OCI-LY7 (cell line): Measurements from ENCODE around the gene SHTN1. TPM values are rescaled to one million over a fixed set of nuclear protein-coding genes. Genes with fewer than 3 reads are reported as not detected.

Experiments used
- BruUV-seq: library from RNA; stranded (reverse); fragments of 400-500 nt; replicated peaks from 2 replicates; lab custom pipeline; 2021; lab: Mats Ljungman, UMichigan
- CTCF ChIA-PET: fragments of 300-600 bp; sonication (Branson Sonifier 250); formaldehyde crosslinking; loops from one replicate; lab custom pipeline; 2022; ENCODE audit warnings: antibody characterized with exemption; ENCODE audit not compliant: unreplicated experiment; lab: Charles Lee
- POLR2A ChIA-PET: fragments of 300-600 bp; sonication (Branson Sonifier 250); formaldehyde crosslinking; loops from one replicate; lab custom pipeline; 2022; ENCODE audit warnings: antibody characterized with exemption; lab: Charles Lee
- DNase-seq: peaks from one replicate; pipeline ENCODE4 v3.0.0-alpha.2; 2015; ENCODE audit warnings: low spot score
- H2AFZ ChIP-seq: fragments of 200-600 bp; sonication (generic), shearing (Covaris generic); 2 replicates; pipeline ENCODE4 v1.6.1; 2014; ENCODE audit warnings: mild to moderate bottlenecking, antibody characterized with exemption, low read length, moderate library complexity
- H3K27ac ChIP-seq: fragments of 200-600 bp; sonication (generic); 2 replicates; pipeline ENCODE4 v1.5.1; 2014; ENCODE audit warnings: mixed run types, low read depth, mild to moderate bottlenecking, moderate library complexity, low read length, inconsistent platforms; ENCODE audit not compliant: poor library complexity, severe bottlenecking
- H3K36me3 ChIP-seq: fragments of 200-600 bp; sonication (generic); 2 replicates; pipeline ENCODE4 v1.6.1; 2014; ENCODE audit warnings: mild to moderate bottlenecking, antibody characterized with exemption, low read length, moderate library complexity, mixed read lengths; ENCODE audit not compliant: insufficient read depth
- H3K4me1 ChIP-seq: fragments of 200-600 bp; sonication (generic); 2 replicates; pipeline ENCODE4 v1.5.1; 2014; ENCODE audit warnings: mild to moderate bottlenecking, low read length; ENCODE audit not compliant: insufficient read depth, poor library complexity, severe bottlenecking
- H3K4me2 ChIP-seq: fragments of 200-600 bp; sonication (generic); 2 replicates; pipeline ENCODE4 v1.6.1; 2014; ENCODE audit warnings: mild to moderate bottlenecking, low read length
- H3K4me3 ChIP-seq: fragments of 200-600 bp; sonication (generic); 2 replicates; pipeline ENCODE4 v1.5.1; 2014; ENCODE audit warnings: mild to moderate bottlenecking, low read depth, low read length; ENCODE audit not compliant: poor library complexity, severe bottlenecking
- H3K79me2 ChIP-seq: fragments of 200-600 bp; sonication (generic); 2 replicates; pipeline ENCODE4 v1.6.1; 2016; ENCODE audit warnings: low read depth, mild to moderate bottlenecking, low read length, moderate library complexity, mixed read lengths; ENCODE audit not compliant: insufficient read depth
- H3K9me2 ChIP-seq: fragments of 200-600 bp; sonication (generic); 2 replicates; pipeline ENCODE4 v1.6.1; 2016; ENCODE audit warnings: mild to moderate bottlenecking, low read length, mixed read lengths; ENCODE audit not compliant: insufficient read depth
- H3K9me3 ChIP-seq: fragments of 200-600 bp; sonication (generic); 2 replicates; pipeline ENCODE4 v1.6.1; 2014; ENCODE audit warnings: mild to moderate bottlenecking, mixed run types, low read length, mixed read lengths
- H4K20me1 ChIP-seq: fragments of 200-600 bp; sonication (generic); 2 replicates; pipeline ENCODE4 v1.6.1; 2014; ENCODE audit warnings: mild to moderate bottlenecking, antibody characterized with exemption, low read length, moderate library complexity, mixed read lengths; ENCODE audit not compliant: insufficient read depth
- CTCF ChIP-seq: fragments of 200-600 bp; sonication (generic); conservative IDR thresholded peaks from 2 replicates; pipeline ENCODE4 v1.5.1; 2014; ENCODE audit warnings: mild to moderate bottlenecking, antibody characterized with exemption, low read length, moderate library complexity, mixed read lengths
- EZH2phosphoT487 ChIP-seq: fragments of 200-600 bp; sonication (generic); IDR thresholded peaks from 2 replicates; pipeline ENCODE4 v1.6.1; 2018; ENCODE audit warnings: low read depth, borderline replicate concordance, mild to moderate bottlenecking, mixed run types, antibody characterized with exemption, low read length, moderate library complexity, mixed read lengths
- intact Hi-C: fragments of 100-400 bp; cut with micrococcal nuclease; formaldehyde crosslinking; loops from one replicate; pipeline ENCODE4 v1.10.0; 2022; ENCODE audit not compliant: unreplicated experiment
- total RNA-seq, 2 experiments: library from RNA; depleted of rRNA in 1 of 2; stranded (reverse); fragments of >200 nt in 1 of 2; shearing (Covaris generic) in 1 of 2; gene quantifications; 2 replicates each; pipeline ENCODE4 v1.2.3, GENCODE V29; 2014 to 2022

The SHTN1 gene
- total RNA-seq, 2 experiments from 2014 or later, result not detected

GRCh38 chr10:116910910-116911309 is 94.1 kb downstream of the SHTN1 start:
- Histone ChIP-seq H4K20me1 (no peaks in the 10 kb centered on the region), H2AFZ (no peak overlapping the region), H3K4me3 (no peak overlapping the region), H3K27ac (no peak overlapping the region), H3K36me3 (no peaks in the 10 kb centered on the region), H3K9me2 (no peaks in the 10 kb centered on the region), H3K79me2 (no peaks in the 10 kb centered on the region), H3K9me3 (no peaks in the 10 kb centered on the region), H3K4me1 (no peaks in the 10 kb centered on the region), H3K4me2 (no peak overlapping the region)
- CTCF ChIA-PET, result no interaction called here
- intact Hi-C loops, result no loop called here
- BruUV-seq, result no TSS peak
- TF ChIP-seq EZH2phosphoT487, result no peak
- no peak for TF ChIP-seq CTCF
- POLR2A ChIA-PET, result no interaction called here
- no peak for DNase-seq

- Histone ChIP-seq H3K4me1 (no peaks in the 10 kb centered on the region), H4K20me1 (no peaks in the 10 kb centered on the region), H3K9me2 (no peaks in the 10 kb centered on the region), H3K36me3 (no peaks in the 10 kb centered on the region), H3K79me2 (no peaks in the 10 kb centered on the region), H3K27ac (no peak overlapping the region), H3K4me2 (no peak overlapping the region), H3K4me3 (no peak overlapping the region), H2AFZ (no peak overlapping the region), H3K9me3 (no peaks in the 10 kb centered on the region)
- BruUV-seq, result no TSS peak
- TF ChIP-seq CTCF (no peak), EZH2phosphoT487 (no peak)
- no peak for DNase-seq
- intact Hi-C loops, result no loop called here
- CTCF ChIA-PET, result no interaction called here
- POLR2A ChIA-PET, result no interaction called here
Measured at GRCh38 chr10:116909307-116909706, 95.7 kb downstream of the SHTN1 start.

DNA sequence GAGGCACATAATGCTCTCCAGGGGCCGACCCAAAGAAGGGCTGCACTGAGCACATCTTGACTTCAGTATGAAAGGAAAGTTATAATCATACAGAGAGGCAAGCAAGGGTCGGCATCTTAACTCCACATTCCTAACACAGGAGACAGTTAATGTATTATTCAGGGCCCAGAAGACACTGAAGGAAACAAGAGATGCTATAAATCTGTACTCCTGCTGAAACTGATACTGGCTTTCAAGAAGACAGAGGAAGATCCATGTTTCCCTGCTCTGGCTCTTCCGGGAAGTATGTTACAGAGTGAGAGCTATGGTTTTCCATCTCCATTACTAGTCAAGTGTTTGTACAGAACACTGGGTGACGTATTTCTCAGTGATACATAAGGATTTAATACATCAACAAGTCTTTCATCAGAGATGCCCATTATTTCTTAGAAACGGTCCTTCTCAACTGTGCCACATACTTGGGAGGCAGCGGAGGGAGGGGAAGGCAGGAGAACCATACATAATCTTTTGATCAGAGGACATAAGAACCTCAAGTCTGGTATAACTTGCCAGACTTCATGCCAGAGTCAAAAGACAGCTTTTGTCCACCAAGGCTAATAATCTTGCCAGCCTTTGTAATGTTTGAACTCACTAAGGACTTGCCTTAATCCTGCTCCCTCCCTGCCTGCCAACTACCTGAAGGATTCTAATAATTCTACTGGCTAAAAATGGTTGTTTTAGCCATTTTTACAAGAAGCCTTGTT is 97.6 kb downstream of the SHTN1 start:
- POLR2A ChIA-PET, result no interaction called here
- H4K20me1 ChIP-seq, result no peaks in the 10 kb centered on the region
- no peak for DNase-seq
- TF ChIP-seq CTCF (no peak), EZH2phosphoT487 (no peak)
- H2AFZ ChIP-seq, result no peak overlapping the region
- no peaks in the 10 kb centered on the region for H3K4me1 ChIP-seq
- no TSS peak for BruUV-seq
- H3K4me3 ChIP-seq, result no peak overlapping the region
- no peaks in the 10 kb centered on the region for H3K79me2 ChIP-seq
- CTCF ChIA-PET, result no interaction called here
- no peaks in the 10 kb centered on the region for H3K9me2 ChIP-seq
- no peak overlapping the region for H3K4me2 ChIP-seq
- intact Hi-C loops, result no loop called here
- no peak overlapping the region for H3K27ac ChIP-seq
- H3K9me3 ChIP-seq, result no peaks in the 10 kb centered on the region
- no peaks in the 10 kb centered on the region for H3K36me3 ChIP-seq
